Measurements from ENCODE around the gene ZNF433.

The ZNF433 gene

DNA sequence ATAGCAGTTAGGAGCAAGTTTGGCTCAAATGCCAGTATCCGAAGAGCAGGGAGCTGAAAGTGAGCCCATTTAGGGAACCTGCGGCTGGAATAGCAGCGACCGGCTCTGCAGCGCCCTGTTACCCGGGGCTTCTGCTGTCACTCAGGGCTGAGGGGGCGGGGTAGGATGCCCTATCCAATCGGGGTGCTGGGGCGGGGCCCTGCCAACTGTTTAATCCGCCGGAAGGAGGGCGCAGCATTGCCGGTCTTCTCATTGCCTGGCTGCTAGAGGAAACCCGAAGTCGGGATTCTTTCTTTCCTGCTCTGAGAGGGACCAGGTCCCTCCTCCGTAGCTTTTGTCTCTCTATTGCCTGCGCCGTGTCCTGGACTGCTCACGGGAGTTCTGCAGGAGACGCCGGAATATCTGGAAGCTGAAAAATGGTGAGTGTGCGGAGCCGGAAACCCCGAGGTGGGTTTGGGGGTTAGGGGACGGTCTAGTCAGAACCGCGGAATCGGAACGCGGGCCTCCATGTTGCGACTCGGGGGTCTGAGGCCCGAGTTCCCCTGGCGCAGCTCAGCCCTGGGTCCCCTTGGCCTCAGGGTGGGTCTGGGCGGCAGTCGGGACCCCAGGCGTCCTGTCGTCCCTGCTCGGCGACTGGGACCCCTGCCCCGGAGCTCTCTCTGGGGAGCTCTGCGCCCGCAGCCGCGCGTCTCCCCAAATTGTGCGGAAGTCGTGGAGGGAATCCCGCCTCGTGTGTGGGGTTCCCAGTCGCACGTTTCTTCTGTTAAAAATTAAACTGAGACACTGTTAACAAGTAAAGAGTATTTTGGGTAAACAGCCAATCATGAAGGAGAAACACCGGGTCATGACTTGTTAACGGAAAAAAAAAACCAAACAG lies 47.8 kb downstream of the ZNF433 start:
- DNase-seq, result peak; percentile 96

DNA sequence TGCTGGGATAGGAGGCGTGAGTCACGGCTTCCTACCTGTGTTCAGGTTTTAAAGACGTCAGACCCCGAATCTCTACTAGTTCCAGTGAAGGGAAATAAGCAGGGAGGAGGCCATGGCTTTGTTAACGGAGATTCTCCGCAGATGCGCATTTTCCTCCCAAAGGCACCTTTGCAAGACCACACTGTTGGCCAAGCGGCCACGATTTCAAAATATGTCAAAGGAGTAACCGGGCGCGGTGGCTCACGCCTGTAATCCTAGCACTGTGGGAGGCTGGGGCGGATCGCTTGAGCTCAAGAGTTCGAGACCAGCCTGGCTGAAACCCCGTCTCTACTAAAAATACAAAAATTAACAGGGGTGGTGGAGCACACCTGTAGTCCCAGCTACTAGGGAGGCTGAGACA lies 48.7 kb downstream of the ZNF433 start:
- no peak for DNase-seq

DNA sequence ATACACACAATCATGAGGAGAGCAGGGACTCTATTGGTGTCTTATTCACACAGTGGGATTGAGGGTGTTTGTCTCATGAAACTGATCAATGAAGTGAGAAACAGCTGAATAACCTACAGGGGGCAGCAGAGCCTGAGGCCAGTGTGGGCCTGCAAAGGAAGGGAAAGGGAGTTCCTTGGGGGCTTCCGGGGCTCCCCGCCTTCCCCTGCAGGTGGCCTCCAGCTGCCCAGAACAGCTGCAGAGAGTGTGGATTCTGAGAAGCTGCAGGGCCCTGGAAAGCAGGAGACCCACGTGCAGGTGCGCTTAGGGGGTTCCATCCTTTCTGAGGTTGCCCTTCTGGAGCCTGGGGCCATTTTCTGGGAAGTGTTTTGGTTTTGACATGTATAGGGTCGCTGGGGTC lies 50.5 kb downstream of the ZNF433 start:
- DNase-seq, result peak; percentile 18

DNA sequence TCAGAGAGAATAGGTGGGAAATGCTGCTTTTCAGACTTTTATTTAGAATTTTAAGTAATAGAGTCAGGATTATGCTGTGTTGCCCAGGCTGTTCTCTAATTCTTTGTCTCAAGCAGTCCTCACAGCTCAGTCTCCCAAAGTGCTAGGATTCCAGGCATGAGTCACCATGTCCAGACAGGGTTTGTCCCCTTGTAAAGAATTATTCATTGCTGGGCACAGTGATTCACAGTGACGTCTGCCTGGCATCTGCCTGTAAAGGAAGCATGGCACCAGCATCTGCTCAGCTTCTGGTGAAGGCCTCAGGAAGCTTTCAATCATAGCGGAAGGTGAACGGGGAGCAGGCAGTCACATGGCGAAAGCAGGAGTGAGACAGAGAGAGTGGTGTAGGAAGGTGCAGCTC lies 53.0 kb downstream of the ZNF433 start:
- DNase-seq, result no peak

DNA sequence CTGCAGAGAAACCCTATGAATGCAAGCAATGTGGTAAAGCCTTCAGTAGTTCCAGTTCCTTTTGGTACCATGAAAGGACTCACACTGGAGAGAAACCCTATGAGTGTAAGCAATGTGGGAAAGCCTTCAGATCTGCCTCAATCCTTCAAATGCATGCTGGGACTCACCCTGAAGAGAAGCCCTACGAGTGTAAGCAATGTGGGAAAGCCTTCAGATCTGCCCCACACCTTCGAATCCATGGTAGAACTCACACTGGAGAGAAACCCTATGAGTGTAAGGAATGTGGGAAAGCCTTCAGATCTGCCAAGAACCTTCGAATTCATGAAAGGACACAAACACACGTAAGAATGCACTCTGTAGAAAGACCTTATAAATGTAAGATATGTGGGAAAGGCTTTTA lies 56.0 kb downstream of the ZNF433 start:
- no peak for DNase-seq

DNA sequence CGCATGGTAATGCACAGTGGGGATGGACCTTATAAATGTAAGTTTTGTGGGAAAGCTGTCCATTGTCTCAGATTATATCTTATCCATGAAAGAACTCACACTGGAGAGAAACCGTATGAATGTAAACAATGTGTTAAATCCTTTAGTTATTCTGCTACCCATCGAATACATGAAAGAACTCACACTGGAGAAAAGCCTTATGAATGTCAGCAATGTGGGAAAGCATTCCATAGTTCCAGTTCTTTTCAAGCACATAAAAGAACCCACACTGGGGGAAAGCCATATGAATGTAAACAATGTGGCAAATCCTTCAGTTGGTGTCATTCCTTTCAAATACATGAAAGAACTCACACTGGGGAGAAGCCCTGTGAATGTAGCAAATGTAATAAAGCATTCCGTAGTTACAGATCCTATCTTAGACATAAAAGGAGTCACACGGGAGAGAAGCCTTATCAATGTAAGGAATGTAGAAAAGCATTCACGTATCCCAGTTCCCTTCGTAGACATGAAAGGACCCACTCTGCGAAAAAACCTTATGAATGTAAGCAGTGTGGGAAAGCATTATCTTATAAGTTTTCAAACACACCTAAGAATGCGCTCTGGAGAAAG lies 56.9 kb downstream of the ZNF433 start:
- DNase-seq, result no peak

DNA sequence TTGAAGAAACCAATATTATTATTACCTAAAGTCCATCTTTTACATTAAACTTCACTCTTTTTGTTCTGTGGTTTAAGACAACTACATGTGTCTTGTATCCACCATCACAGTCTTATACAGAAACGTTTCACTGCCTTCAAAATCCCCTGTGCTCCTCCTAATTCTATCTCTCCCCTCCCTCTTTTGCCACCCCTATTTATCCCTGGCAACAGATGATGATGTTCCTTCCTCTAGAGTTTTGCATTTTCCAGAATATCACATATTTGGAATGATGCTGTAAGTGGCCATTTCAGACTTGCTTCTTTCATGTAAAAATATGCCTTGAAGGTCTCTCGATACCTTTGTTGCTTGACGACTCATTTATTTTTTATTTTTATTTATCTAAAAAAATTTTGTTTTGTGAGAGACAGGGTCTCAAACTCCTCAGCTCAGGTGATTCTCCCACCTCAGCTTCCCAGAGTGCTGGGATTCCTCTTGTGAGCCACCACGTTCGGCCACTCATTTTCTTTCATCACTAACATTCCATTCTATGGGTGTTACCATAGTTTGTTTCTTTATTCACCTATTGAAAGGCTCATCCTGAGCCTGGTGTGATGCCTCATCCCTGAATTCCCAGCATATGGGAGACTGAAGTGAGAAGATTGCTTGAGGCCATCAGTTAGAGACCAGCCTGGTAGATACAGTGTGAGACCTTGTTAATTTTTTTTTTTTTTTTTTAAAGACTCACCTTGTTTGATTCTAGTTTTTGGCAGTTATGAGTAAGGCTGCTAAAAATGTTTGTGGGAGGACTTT lies 62.3 kb downstream of the ZNF433 start:
- no peak for DNase-seq

DNA sequence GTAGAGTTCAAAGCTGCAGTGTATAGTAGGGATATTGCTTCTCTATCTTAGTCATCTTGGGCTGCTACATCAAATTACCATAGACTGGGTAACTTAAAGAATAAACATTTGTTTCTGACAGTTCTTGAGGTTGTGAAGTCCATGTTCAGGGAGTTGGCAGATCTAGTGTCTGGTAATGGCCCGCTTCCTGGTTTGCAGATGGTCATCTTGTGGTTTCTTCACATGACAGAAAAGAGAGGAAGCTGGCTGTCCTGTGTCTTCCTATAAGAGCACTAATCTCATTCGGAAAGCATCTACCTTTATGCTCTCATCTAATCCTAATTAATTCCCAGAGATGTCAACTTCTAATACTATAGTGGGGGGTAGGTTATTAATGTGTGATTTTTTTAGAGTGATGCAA lies 64.4 kb downstream of the ZNF433 start:
- no peak for DNase-seq

DNA sequence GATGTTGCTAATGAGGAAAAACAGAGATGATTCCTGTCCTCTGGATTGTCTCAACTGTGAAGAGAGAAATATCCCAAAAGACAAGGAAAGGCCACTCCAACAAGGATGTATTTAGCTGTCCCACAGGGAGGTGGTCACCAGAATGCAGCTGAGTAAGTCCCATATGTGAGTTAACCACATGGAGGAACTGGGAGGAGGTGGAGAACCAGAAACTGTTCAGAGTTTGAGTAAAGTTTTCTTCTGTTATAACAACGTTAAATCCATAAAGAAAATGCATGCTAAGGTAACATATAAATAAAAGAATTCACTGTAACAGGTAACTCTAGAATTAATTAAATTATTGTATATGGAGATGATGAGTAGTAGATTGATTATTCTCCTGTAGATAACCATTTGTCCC lies 65.3 kb downstream of the ZNF433 start:
- DNase-seq, result no peak

DNA sequence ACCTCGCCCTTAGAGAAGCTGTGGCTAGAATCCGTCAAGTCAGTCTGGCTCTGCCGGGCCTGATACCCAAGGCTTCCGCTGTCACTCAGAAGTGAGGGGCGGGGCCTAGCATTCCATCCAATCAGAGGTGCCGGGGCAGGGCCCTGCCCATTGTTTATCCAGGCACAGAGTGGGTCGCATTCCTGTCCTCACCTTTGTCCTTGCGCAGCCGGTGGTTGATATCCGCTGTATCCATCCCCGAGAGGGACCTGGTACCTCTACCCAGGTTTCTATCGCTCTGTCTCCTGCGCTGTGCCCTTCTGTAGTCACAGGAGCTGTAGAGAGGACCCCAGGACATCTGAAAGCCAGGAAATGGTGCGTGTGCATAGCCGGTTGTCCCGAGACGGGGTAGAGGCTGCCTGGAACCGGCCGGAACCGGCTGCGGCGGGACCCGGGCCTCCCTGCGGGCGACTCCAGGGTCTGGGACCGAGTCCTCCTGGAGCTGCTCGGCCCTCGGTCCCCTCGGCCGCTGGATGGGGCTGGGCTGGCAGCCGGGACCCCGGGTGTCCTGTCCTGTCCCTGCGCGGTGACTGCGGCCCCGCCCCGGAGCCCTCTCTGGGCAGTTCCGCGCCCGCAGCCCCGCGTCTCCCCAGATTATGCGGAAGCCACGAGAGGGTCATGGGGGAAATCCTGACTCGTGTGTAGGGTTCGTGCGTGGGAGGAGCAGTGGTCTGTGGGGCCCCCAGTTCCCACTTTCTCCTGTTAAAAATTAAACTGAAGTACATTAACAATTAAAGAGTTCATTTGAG lies 70.4 kb downstream of the ZNF433 start, which contains the start of gene ZNF763:
TSS of gene ZNF763 (plus strand) at position 183 of the 788 bp plus-strand sequence. CDS start at position 352, 169 bp downstream.
- peak; percentile 94 for DNase-seq
